Adipocyte (in vitro differentiated cells): ENCODE data around the gene PES1.
"Not testable (repeated sequence)": the region's sequence is repeated elsewhere in the genome, so short reads cannot be mapped to it uniquely, and the experiment has no call there.

Source experiments
- DNase-seq: peaks from one replicate; pipeline ENCODE4 v3.0.0-alpha.2; 2015; ENCODE audit warnings: low read depth
- H3K27me3 ChIP-seq: replicated peaks from 2 replicates; pipeline ENCODE4 v1.7.0; 2013; ENCODE audit warnings: mild to moderate bottlenecking, low read length, moderate library complexity; ENCODE audit not compliant: control insufficient read depth, insufficient read depth
- H3K36me3 ChIP-seq: 2 replicates; pipeline ENCODE4 v1.7.0; 2013; ENCODE audit warnings: low read length, mild to moderate bottlenecking, moderate library complexity; ENCODE audit not compliant: control insufficient read depth, insufficient read depth, severe bottlenecking
- H3K4me1 ChIP-seq: 2 replicates; pipeline ENCODE4 v1.7.0; 2013; ENCODE audit warnings: mild to moderate bottlenecking, low read length, moderate library complexity; ENCODE audit not compliant: control insufficient read depth, insufficient read depth
- H3K4me3 ChIP-seq: 2 replicates; pipeline ENCODE4 v1.7.0; 2013; ENCODE audit warnings: mild to moderate bottlenecking, low read length, moderate library complexity
- H3K9ac ChIP-seq: 2 replicates; pipeline ENCODE4 v1.7.0; 2013; ENCODE audit warnings: mild to moderate bottlenecking, low read length, moderate library complexity
- H3K9me3 ChIP-seq: 2 replicates; pipeline ENCODE4 v1.7.0; 2013; ENCODE audit warnings: mild to moderate bottlenecking, low read length, moderate library complexity; ENCODE audit not compliant: control insufficient read depth

The PES1 gene

GRCh38 chr22:30573594-30574094 is 18.1 kb downstream of the PES1 start:
- no peak for DNase-seq
- H3K36me3 ChIP-seq = peaks cover 32% of the 10 kb centered on the region
- H3K4me3 ChIP-seq = no peak overlapping the region
- H3K9me3 ChIP-seq = no peaks in the 10 kb centered on the region
- H3K27me3 ChIP-seq = peaks cover 11% of the 10 kb centered on the region
- peaks cover 10% of the 10 kb centered on the region for H3K4me1 ChIP-seq
- no peak overlapping the region for H3K9ac ChIP-seq

DNA sequence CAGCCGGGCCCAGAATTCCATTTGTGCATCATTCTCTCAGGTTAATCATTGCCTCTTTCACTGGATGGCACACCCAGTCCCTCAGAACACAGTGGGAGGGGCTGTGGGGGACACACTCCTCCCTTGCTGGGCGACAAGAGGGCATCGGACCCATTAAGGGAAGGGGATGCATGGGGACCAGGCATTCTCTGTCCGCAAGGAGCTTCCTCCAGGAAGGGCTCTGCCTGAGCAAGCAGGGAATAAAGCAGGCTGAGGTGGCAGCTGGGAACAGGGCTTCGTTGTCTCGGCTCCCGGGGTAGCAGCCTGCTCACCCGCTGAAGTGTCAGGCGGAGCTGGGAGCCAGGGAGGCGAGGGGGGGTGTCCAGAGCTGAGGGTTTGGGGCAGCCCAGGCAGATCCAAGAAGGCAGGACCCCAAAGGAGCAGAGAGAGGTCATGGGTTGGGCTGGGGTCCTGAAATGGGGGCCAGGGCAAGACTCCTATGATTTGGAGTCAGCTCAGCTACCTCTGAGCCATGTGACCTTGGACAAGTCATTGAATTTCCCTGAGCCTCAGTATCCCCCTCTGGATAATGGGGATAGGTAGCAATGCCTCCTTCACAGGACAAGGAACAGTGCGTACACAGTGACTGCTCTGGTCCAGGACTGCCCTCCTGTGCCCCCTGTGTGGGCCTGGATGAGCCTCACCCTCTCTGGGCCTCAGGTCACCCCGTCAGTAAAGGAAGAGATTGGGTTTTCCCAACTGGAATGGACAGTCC is 18.7 kb downstream of the PES1 start:
- Histone ChIP-seq H3K36me3 (peaks cover 25% of the 10 kb centered on the region), H3K4me3 (no peak overlapping the region), H3K27me3 (peaks cover 18% of the 10 kb centered on the region), H3K9me3 (no peaks in the 10 kb centered on the region), H3K9ac (no peak overlapping the region), H3K4me1 (peaks cover 10% of the 10 kb centered on the region)
- DNase-seq = no peak

- no peak overlapping the region for H3K9ac ChIP-seq
- H3K4me3 ChIP-seq = no peak overlapping the region
- H3K9me3 ChIP-seq = no peaks in the 10 kb centered on the region
- peaks cover 20% of the 10 kb centered on the region for H3K27me3 ChIP-seq
- peaks cover 17% of the 10 kb centered on the region for H3K36me3 ChIP-seq
- peaks cover 10% of the 10 kb centered on the region for H3K4me1 ChIP-seq
- no peak for DNase-seq
These were observed 19.5 kb downstream of the PES1 start for GRCh38 chr22:30572210-30572609.

- H3K27me3 ChIP-seq = peaks cover 32% of the 10 kb centered on the region
- DNase-seq = no peak
- H3K4me1 ChIP-seq = peaks cover 7% of the 10 kb centered on the region
- H3K4me3 ChIP-seq = no peak overlapping the region
- no peak overlapping the region for H3K9ac ChIP-seq
- no peaks in the 10 kb centered on the region for H3K9me3 ChIP-seq
- H3K36me3 ChIP-seq = no peaks in the 10 kb centered on the region
These were observed 22.0 kb downstream of the PES1 start for GRCh38 chr22:30569674-30570202.

DNA sequence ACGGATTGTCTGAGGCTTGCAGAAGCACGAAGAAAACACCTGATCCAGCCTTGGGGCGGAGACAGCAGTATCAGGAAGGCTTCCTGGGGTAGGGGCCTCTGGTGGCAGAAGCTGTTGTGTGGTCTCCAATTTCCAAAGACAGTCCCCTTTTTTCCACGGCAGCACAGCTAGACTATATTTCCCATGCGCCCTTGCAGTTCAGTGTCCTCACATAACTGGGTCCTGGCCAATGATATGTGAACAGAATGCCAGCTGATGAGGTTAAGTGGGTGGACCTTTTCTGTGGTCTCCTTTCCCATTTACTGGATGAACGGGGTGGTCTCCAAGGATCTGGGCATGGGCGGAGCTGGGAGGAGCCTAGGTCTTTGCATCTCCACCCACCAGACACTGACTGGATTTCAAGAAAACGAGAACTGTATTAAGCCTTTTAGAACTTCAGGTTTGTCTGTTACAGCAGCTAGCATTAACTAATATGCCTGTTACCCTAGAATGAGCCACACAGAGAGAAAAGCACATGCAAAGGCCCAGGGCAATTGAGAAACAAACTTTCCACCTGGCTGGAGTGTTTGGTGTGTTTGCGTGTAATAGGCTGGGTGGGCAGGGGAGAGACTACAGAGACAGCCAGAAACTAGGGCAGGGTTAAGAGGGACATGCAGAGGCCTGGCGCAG is 23.4 kb downstream of the PES1 start:
- H3K4me1 ChIP-seq = peaks cover 7% of the 10 kb centered on the region
- H3K9ac ChIP-seq = no peak overlapping the region
- H3K27me3 ChIP-seq = peaks cover 37% of the 10 kb centered on the region
- H3K36me3 ChIP-seq = no peaks in the 10 kb centered on the region
- H3K4me3 ChIP-seq = no peak overlapping the region
- no peak for DNase-seq
- H3K9me3 ChIP-seq = no peaks in the 10 kb centered on the region

GRCh38 chr22:30567277-30567676 is 24.4 kb downstream of the PES1 start:
- peaks cover 39% of the 10 kb centered on the region for H3K27me3 ChIP-seq
- not testable (repeated sequence) for H3K36me3 ChIP-seq, H3K9ac ChIP-seq, DNase-seq, H3K9me3 ChIP-seq, H3K4me3 ChIP-seq, H3K4me1 ChIP-seq

- no peak for DNase-seq
- Histone ChIP-seq H3K36me3 (no peaks in the 10 kb centered on the region), H3K9me3 (no peaks in the 10 kb centered on the region), H3K4me1 (peaks cover 6% of the 10 kb centered on the region), H3K9ac (no peak overlapping the region), H3K27me3 (peaks cover 43% of the 10 kb centered on the region), H3K4me3 (no peak overlapping the region)
These were observed 25.6 kb downstream of the PES1 start for GRCh38 chr22:30566125-30566524.

DNA sequence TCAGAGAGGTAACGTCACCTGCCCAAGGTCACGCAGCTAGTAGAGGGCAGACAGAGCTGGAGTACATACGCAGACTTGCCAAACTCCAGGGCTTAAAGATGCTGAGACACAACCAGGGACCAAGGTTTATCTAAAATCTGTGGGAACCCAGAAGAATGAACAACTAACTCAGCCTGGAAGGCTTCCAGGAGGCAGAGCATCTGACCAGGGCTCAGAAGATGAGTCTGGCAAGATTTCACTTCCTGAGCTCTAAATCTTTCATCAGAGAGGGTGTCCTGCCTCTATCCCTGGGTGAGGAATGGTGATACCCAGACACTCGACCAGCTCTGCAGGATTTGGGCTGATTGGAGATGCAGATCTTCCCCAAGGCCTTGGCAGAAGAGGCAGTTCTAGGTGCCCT is 26.4 kb downstream of the PES1 start:
- no peaks in the 10 kb centered on the region for H3K4me1 ChIP-seq
- H3K27me3 ChIP-seq = peaks cover 42% of the 10 kb centered on the region
- H3K36me3 ChIP-seq = no peaks in the 10 kb centered on the region
- H3K9ac ChIP-seq = no peak overlapping the region
- no peak overlapping the region for H3K4me3 ChIP-seq
- H3K9me3 ChIP-seq = no peaks in the 10 kb centered on the region
- no peak for DNase-seq

DNA sequence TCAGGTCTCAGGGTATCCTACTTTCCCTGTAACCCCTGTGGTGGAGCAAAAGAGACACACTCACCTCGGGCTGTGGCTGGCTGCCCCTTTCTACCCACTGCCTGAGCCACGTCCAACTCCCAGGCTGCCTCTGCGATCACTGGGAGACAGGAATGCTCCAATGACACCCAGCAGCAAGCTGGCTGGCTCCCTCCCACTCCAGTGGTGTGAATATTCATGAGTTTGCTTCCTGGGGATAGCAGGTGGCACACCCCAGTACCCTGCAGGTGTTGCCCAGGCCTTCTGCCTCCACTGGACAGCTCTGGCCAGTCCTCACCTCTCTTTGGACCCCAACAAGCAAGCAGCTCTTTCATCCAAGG is 27.0 kb downstream of the PES1 start:
- Histone ChIP-seq H3K27me3 (peaks cover 42% of the 10 kb centered on the region), H3K9me3 (no peaks in the 10 kb centered on the region), H3K4me3 (no peak overlapping the region), H3K9ac (no peak overlapping the region), H3K4me1 (no peaks in the 10 kb centered on the region), H3K36me3 (no peaks in the 10 kb centered on the region)
- DNase-seq = no peak

DNA sequence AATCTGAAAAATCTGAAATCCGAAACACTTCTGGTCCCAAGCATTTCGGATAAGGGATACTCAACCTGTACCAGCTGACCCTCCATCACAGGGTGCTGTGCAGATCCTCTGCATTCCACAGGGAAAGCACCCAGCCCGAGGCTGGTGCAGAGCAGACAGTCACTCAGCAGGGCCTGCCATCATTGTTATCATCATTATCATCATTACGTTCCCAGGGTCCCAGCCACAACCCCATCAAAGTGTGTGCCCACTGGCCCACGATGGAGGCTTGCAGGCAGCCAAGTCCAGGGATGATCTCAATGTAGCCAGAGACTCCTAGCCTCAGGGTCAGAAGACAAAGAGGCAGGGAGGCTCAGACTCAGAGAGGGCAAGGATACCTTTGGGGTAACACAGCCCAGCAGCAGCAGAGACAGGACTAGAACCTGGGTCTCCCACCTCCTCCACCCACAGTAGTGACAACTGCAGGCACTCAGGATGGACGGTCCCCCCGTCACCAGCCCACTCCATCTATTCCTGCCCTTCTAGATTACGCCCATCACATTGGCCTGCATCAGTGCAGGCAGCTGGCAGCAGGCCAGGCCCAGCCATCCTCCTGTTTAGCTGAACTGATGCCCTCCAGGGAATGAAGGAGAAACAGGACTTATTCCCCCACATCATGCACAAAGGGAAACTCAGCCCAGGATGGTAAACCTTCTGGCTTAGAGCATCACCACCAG is 27.5 kb downstream of the PES1 start:
- H3K4me3 ChIP-seq = no peak overlapping the region
- no peak overlapping the region for H3K9ac ChIP-seq
- H3K9me3 ChIP-seq = no peaks in the 10 kb centered on the region
- H3K36me3 ChIP-seq = no peaks in the 10 kb centered on the region
- no peak for DNase-seq
- H3K4me1 ChIP-seq = no peaks in the 10 kb centered on the region
- H3K27me3 ChIP-seq = peaks cover 42% of the 10 kb centered on the region

- H3K9me3 ChIP-seq = no peaks in the 10 kb centered on the region
- no peaks in the 10 kb centered on the region for H3K4me1 ChIP-seq
- H3K4me3 ChIP-seq = no peak overlapping the region
- H3K9ac ChIP-seq = no peak overlapping the region
- peaks cover 32% of the 10 kb centered on the region for H3K27me3 ChIP-seq
- no peak for DNase-seq
- no peaks in the 10 kb centered on the region for H3K36me3 ChIP-seq
These were observed 29.3 kb downstream of the PES1 start for GRCh38 chr22:30562366-30562765.
